ENCODE results near the gene PGLYRP2.
A peak's percentile ranks its signal among the peaks of the same experiment; 100 is the strongest.

PGLYRP2 gene

GRCh38 chr19:15453091-15453578 is 26.2 kb downstream of the PGLYRP2 start:
- peak overlapping the region in 1 of 11 experiments; percentile 1; a peak in 2 of 22 replicates for H3K4me2 ChIP-seq
- no peaks in the 10 kb centered on the region for H3K27me3 ChIP-seq
- H3K27ac ChIP-seq: no peak overlapping the region
- H3K9me3 ChIP-seq (replicated peaks in 1 of 11): peaks cover 0 to 8% (median 0%) of the 10 kb centered on the region in 11 experiments; a peak in 5 of 22 replicates
- H3K4me1 ChIP-seq: peaks cover 0 to 46% (median 21%) of the 10 kb centered on the region in 10 experiments; a peak in 17 of 20 replicates
- TF ChIP-seq Cebpa-rat (IDR thresholded peaks at IDR 0.05): no peak
- H3K36me3 ChIP-seq: peaks cover 16 to 72% (median 64%) of the 10 kb centered on the region in 11 experiments; a peak in 21 of 22 replicates
- H3K4me3 ChIP-seq: no peak overlapping the region
- peaks cover 0 to 68% (median 8%) of the 10 kb centered on the region in 11 experiments; a peak in 10 of 22 replicates for H4K20me1 ChIP-seq
- H3K9ac ChIP-seq: no peak overlapping the region

- TF ChIP-seq Cebpa-rat (IDR thresholded peaks at IDR 0.05): no peak
- no peak overlapping the region for H3K27ac ChIP-seq
Measured at GRCh38 chr19:15452111-15453047, 26.9 kb downstream of the PGLYRP2 start.

GRCh38 chr19:15450528-15450890 is 28.8 kb downstream of the PGLYRP2 start:
- H3K4me2 ChIP-seq: peak overlapping the region; percentile 30 to 99 (median 65); a peak in 16 of 22 replicates
- peak overlapping the region in 1 of 10 experiments; percentile 41; a peak in 1 of 20 replicates for H3K4me3 ChIP-seq

More at GRCh38 chr19:15452111-15453047, 26.9 kb downstream of the PGLYRP2 start:
- Histone ChIP-seq H4K20me1 (peaks cover 0 to 67% (median 5%) of the 10 kb centered on the region in 11 experiments; a peak in 10 of 22 replicates), H3K36me3 (peaks cover 11 to 65% (median 59%) of the 10 kb centered on the region in 11 experiments; a peak in 21 of 22 replicates), H3K4me3 (no peak overlapping the region), H3K27me3 (no peaks in the 10 kb centered on the region), H3K4me1 (peaks cover 0 to 46% (median 20%) of the 10 kb centered on the region in 10 experiments; a peak in 17 of 20 replicates), H3K9ac (no peak overlapping the region), H3K9me3 (replicated peaks in 1 of 11) (peaks cover 0 to 8% (median 0%) of the 10 kb centered on the region in 11 experiments; a peak in 5 of 22 replicates), H3K4me2 (peak overlapping the region in 1 of 11 experiments; percentile 1; a peak in 2 of 22 replicates)

GRCh38 chr19:15449620-15450527 is 29.4 kb downstream of the PGLYRP2 start, which contains the start of gene WIZ:
WIZ (minus strand) TSS chr19:15449956; CDS start chr19:15448307, 1,649 bp downstream.
- Histone ChIP-seq H3K4me1 (peaks cover 0 to 68% (median 41%) of the 10 kb centered on the region in 10 experiments; a peak in 17 of 20 replicates), H3K9me3 (replicated peaks in 1 of 11) (peaks cover 0 to 8% (median 0%) of the 10 kb centered on the region in 11 experiments; a peak in 1 of 22 replicates), H4K20me1 (peaks cover 0 to 49% (median 11%) of the 10 kb centered on the region in 11 experiments; a peak in 8 of 22 replicates), H3K36me3 (peaks cover 8 to 52% (median 34%) of the 10 kb centered on the region in 11 experiments; a peak in 21 of 22 replicates), H3K27ac (peak within 1 kb of the TSS; percentile 50 to 86 (median 74)), H3K27me3 (no peaks in the 10 kb centered on the region), H3K4me2 (peak within 1 kb of the TSS; percentile 95 to 99 (median 99)), H3K4me3 (peak within 1 kb of the TSS; percentile 58 to 75 (median 66)), H3K9ac (peak within 1 kb of the TSS; percentile 63 to 90 (median 78))
- no peak for TF ChIP-seq Cebpa-rat (IDR thresholded peaks at IDR 0.05)

More at GRCh38 chr19:15450528-15450890, 28.8 kb downstream of the PGLYRP2 start:
- Histone ChIP-seq H3K36me3 (peaks cover 8 to 56% (median 41%) of the 10 kb centered on the region in 11 experiments; a peak in 21 of 22 replicates), H3K9ac (no peak overlapping the region), H4K20me1 (peaks cover 0 to 55% (median 11%) of the 10 kb centered on the region in 11 experiments; a peak in 8 of 22 replicates), H3K27me3 (no peaks in the 10 kb centered on the region), H3K4me1 (peaks cover 0 to 61% (median 37%) of the 10 kb centered on the region in 10 experiments; a peak in 17 of 20 replicates), H3K9me3 (replicated peaks in 1 of 11) (peaks cover 0 to 8% (median 0%) of the 10 kb centered on the region in 11 experiments; a peak in 1 of 22 replicates), H3K27ac (peak overlapping the region in 6 of 11 experiments; percentile 44 to 86 (median 54); a peak in 8 of 22 replicates)
- TF ChIP-seq Cebpa-rat (IDR thresholded peaks at IDR 0.05): no peak

- Histone ChIP-seq H3K4me3 (peak overlapping the region; percentile 58 to 75 (median 66)), H3K27ac (peak overlapping the region; percentile 47 to 86 (median 65); a peak in 21 of 22 replicates)
- no peak for TF ChIP-seq Cebpa-rat (IDR thresholded peaks at IDR 0.05)
Measured at GRCh38 chr19:15448778-15449619, 30.3 kb downstream of the PGLYRP2 start.

GRCh38 chr19:15448044-15448777 is 31.1 kb downstream of the PGLYRP2 start:
- H3K4me3 ChIP-seq: peak overlapping the region in 4 of 10 experiments; percentile 58 to 75 (median 66); a peak in 4 of 20 replicates

More at GRCh38 chr19:15448778-15449619, 30.3 kb downstream of the PGLYRP2 start:
- peak overlapping the region; percentile 55 to 90 (median 74) for H3K9ac ChIP-seq
- peaks cover 0 to 72% (median 41%) of the 10 kb centered on the region in 10 experiments; a peak in 17 of 20 replicates for H3K4me1 ChIP-seq
- H3K4me2 ChIP-seq: peak overlapping the region; percentile 95 to 99 (median 99)
- no peaks in the 10 kb centered on the region for H3K27me3 ChIP-seq
- H3K36me3 ChIP-seq: peaks cover under 1 to 46% (median 26%) of the 10 kb centered on the region in 11 experiments; a peak in 20 of 22 replicates
- H3K9me3 ChIP-seq (replicated peaks in 1 of 11): peaks cover 0 to 8% (median 0%) of the 10 kb centered on the region in 11 experiments; a peak in 1 of 22 replicates
- peaks cover 0 to 41% (median 8%) of the 10 kb centered on the region in 11 experiments; a peak in 8 of 22 replicates for H4K20me1 ChIP-seq

More at GRCh38 chr19:15448044-15448777, 31.1 kb downstream of the PGLYRP2 start:
- Histone ChIP-seq H4K20me1 (peaks cover 0 to 39% (median 8%) of the 10 kb centered on the region in 11 experiments; a peak in 8 of 22 replicates), H3K36me3 (peaks cover 0 to 38% (median 18%) of the 10 kb centered on the region in 11 experiments; a peak in 20 of 22 replicates), H3K4me2 (peak overlapping the region; percentile 95 to 99 (median 99)), H3K9ac (peak overlapping the region in 1 of 11 experiments; percentile 72; a peak in 1 of 22 replicates), H3K27me3 (no peaks in the 10 kb centered on the region), H3K4me1 (peaks cover 0 to 70% (median 41%) of the 10 kb centered on the region in 10 experiments; a peak in 17 of 20 replicates), H3K9me3 (replicated peaks in 1 of 11) (peaks cover 0 to 7% (median 0%) of the 10 kb centered on the region in 11 experiments; a peak in 1 of 22 replicates), H3K27ac (peak overlapping the region in 1 of 11 experiments; percentile 7; a peak in 1 of 22 replicates)
- TF ChIP-seq Cebpa-rat (IDR thresholded peaks at IDR 0.05): no peak

Data from BLaER1 treated with 17β-estradiol and CSF1 and Interleukin-3, amounts not matched to agents 10 nM and 100 nM (cell line).